Measurements from ENCODE around the gene LRFN2. TPM values are rescaled to one million over a fixed set of nuclear protein-coding genes. Genes with fewer than 3 reads are reported as not detected.

Gene LRFN2
- total and polyA plus RNA-seq, 2 of the 8 experiments (the other 6 are each of a cell fraction or from before 2014, with no cell fraction given), result 2.3 TPM

DNA sequence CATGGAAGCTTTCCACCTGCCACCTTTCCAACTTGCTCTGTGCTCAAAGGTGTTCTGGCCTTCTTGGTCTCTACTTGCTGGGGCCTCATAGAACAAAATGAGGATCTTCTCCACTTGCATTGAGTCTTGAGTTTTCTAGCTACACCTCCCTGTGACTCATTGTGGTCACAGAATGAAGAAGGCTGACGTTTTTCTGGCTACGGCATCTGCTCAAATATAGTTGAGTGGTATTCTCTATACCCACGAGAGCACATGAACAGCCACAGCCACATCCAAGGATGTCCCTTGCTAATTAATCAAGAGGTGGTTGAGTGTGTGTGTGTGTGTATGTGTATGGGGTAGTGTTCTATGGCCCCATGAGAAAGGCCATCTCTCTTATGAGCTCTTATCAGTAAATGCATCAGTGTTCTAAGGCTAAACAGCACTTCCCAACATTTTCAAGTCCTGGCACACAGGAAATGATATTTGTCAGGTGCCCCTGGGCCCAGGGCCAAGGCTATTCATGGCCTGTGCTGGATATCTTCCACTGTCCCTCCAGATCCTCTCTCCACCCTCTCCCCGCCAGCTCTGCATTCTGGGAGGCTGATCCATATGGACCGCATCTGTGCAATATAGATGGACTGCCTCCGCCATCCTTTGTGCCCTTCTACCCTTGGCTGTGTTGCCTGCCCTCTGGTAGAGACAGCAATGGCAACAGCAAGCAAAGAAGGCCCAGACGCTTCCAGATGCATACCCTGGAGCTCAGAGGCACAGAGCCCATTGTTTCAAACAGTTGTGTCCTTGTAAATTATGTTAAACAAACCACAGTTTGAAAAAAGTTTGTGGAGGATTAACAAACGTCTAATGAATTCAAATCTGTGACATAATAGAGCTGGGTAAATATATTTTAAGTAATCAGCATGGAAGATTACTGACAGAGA lies 150.2 kb downstream of the LRFN2 start (continued):
- TF ChIP-seq MAX (IDR thresholded peaks at IDR 0.05) (no peak), BRCA1 (IDR thresholded peaks at IDR 0.05; ENCODE audit: low read depth, low read length) (no peak), ATF3 (IDR thresholded peaks at IDR 0.05; ENCODE audit: insufficient read depth, low read depth, low read length) (no peak), PHF8 (conservative IDR thresholded peaks at IDR 0.05; ENCODE audit: low read depth, low read length) (no peak), SIX5 (IDR thresholded peaks at IDR 0.05; ENCODE audit: low read depth, low read length) (no peak)

Data from H1 (cell line).